ENCODE measurements around the gene RFFL. TPM values are rescaled to one million over a fixed set of nuclear protein-coding genes. Genes with fewer than 3 reads are reported as not detected.

RFFL gene
- total and polyA plus RNA-seq, 2 experiments from 2014 or later = 4.2 to 9.0 TPM

GRCh38 chr17:35019386-35020179 is 43.9 kb downstream of the RFFL start:
- Histone ChIP-seq H2AFZ (no peak overlapping the region), H4K20me1 (ENCODE audit: insufficient read depth) (no peaks in the 10 kb centered on the region), H3K4me1 (ENCODE audit: insufficient read depth) (peaks cover 13% of the 10 kb centered on the region), H3K4me2 (ENCODE audit: unreplicated experiment) (no peak overlapping the region), H3K79me2 (ENCODE audit: insufficient read depth) (no peaks in the 10 kb centered on the region), H3K4me3 (no peak overlapping the region), H3K27ac (no peak overlapping the region), H3K9me3 (ENCODE audit: low read depth) (no peaks in the 10 kb centered on the region), H3K9ac (no peak overlapping the region), H3F3A (ENCODE audit: insufficient read depth) (peaks cover 22% of the 10 kb centered on the region), H3K36me3 (ENCODE audit: low read depth) (no peaks in the 10 kb centered on the region; the same call in 1 of the 2 replicates), H3K9me2 (ENCODE audit: insufficient read depth) (no peaks in the 10 kb centered on the region), H3K27me3 (replicated peaks; ENCODE audit: insufficient read depth) (no peaks in the 10 kb centered on the region)
- WGBS, 2 experiments (ENCODE audit: low coverage in 1 of 2, low lambda C conversion rate in 2 of 2, missing lambda C conversion rate in 2 of 2) = 92 to 93% methylated on average over 6 of the region's 6 CpGs
- in situ Hi-C loops (cut with MboI) = no loop called here
- DNase-seq = no peak
- TF ChIP-seq EZH2 (IDR thresholded peaks at IDR 0.05; ENCODE audit: insufficient read depth, poor library complexity, severe bottlenecking) (no peak), EZH2phosphoT487 (IDR thresholded peaks at IDR 0.05; ENCODE audit: insufficient read depth, low read depth) (no peak)

GRCh38 chr17:35018814-35019213 is 44.7 kb downstream of the RFFL start:
- H3K27me3 ChIP-seq (replicated peaks; ENCODE audit: insufficient read depth) = no peaks in the 10 kb centered on the region
- 97 to 98% methylated on average over 2 of the region's 2 CpGs for WGBS, 2 experiments (ENCODE audit: low coverage in 1 of 2, low lambda C conversion rate in 2 of 2, missing lambda C conversion rate in 2 of 2)
- no peaks in the 10 kb centered on the region for H4K20me1 ChIP-seq (ENCODE audit: insufficient read depth)
- no peak overlapping the region for H2AFZ ChIP-seq
- H3K4me1 ChIP-seq (ENCODE audit: insufficient read depth) = peaks cover 13% of the 10 kb centered on the region
- no peaks in the 10 kb centered on the region for H3K9me3 ChIP-seq (ENCODE audit: low read depth)
- peaks cover 22% of the 10 kb centered on the region for H3F3A ChIP-seq (ENCODE audit: insufficient read depth)
- H3K4me3 ChIP-seq = no peak overlapping the region
- H3K4me2 ChIP-seq (ENCODE audit: unreplicated experiment) = no peak overlapping the region
- H3K79me2 ChIP-seq (ENCODE audit: insufficient read depth) = no peaks in the 10 kb centered on the region
- H3K9ac ChIP-seq = no peak overlapping the region
- no peak overlapping the region for H3K27ac ChIP-seq
- TF ChIP-seq EZH2 (IDR thresholded peaks at IDR 0.05; ENCODE audit: insufficient read depth, poor library complexity, severe bottlenecking) (no peak), EZH2phosphoT487 (IDR thresholded peaks at IDR 0.05; ENCODE audit: insufficient read depth, low read depth) (no peak)
- in situ Hi-C loops (cut with MboI) = no loop called here
- no peaks in the 10 kb centered on the region for H3K9me2 ChIP-seq (ENCODE audit: insufficient read depth)
- no peak for DNase-seq
- no peaks in the 10 kb centered on the region; the same call in 1 of the 2 replicates for H3K36me3 ChIP-seq (ENCODE audit: low read depth)

GRCh38 chr17:35017021-35017420 is 46.5 kb downstream of the RFFL start:
- 96 to 100% methylated on average over 4 of the region's 4 CpGs for WGBS, 2 experiments (ENCODE audit: low coverage in 1 of 2, low lambda C conversion rate in 2 of 2, missing lambda C conversion rate in 2 of 2)
- Histone ChIP-seq H3K27ac (no peak overlapping the region), H3K79me2 (ENCODE audit: insufficient read depth) (no peaks in the 10 kb centered on the region), H3K36me3 (ENCODE audit: low read depth) (no peaks in the 10 kb centered on the region; the same call in 1 of the 2 replicates), H3K9me2 (ENCODE audit: insufficient read depth) (no peaks in the 10 kb centered on the region), H3F3A (ENCODE audit: insufficient read depth) (peaks cover 5% of the 10 kb centered on the region), H2AFZ (no peak overlapping the region), H3K27me3 (replicated peaks; ENCODE audit: insufficient read depth) (no peaks in the 10 kb centered on the region), H3K4me3 (no peak overlapping the region), H4K20me1 (ENCODE audit: insufficient read depth) (no peaks in the 10 kb centered on the region), H3K9ac (no peak overlapping the region), H3K9me3 (ENCODE audit: low read depth) (no peaks in the 10 kb centered on the region), H3K4me2 (ENCODE audit: unreplicated experiment) (no peak overlapping the region), H3K4me1 (ENCODE audit: insufficient read depth) (peaks cover 3% of the 10 kb centered on the region)
- TF ChIP-seq EZH2 (IDR thresholded peaks at IDR 0.05; ENCODE audit: insufficient read depth, poor library complexity, severe bottlenecking) (no peak), EZH2phosphoT487 (IDR thresholded peaks at IDR 0.05; ENCODE audit: insufficient read depth, low read depth) (no peak)
- in situ Hi-C loops (cut with MboI) = no loop called here
- no peak for DNase-seq

GRCh38 chr17:35016369-35016768 is 47.1 kb downstream of the RFFL start:
- H3K4me3 ChIP-seq = no peak overlapping the region
- H3K4me2 ChIP-seq (ENCODE audit: unreplicated experiment) = no peak overlapping the region
- H3K9me3 ChIP-seq (ENCODE audit: low read depth) = no peaks in the 10 kb centered on the region
- no peak overlapping the region for H2AFZ ChIP-seq
- 88 to 92% methylated on average over 4 of the region's 4 CpGs for WGBS, 2 experiments (ENCODE audit: low coverage in 1 of 2, low lambda C conversion rate in 2 of 2, missing lambda C conversion rate in 2 of 2)
- no peaks in the 10 kb centered on the region for H3K27me3 ChIP-seq (replicated peaks; ENCODE audit: insufficient read depth)
- H3K79me2 ChIP-seq (ENCODE audit: insufficient read depth) = no peaks in the 10 kb centered on the region
- in situ Hi-C loops (cut with MboI) = no loop called here
- DNase-seq = no peak
- H3K27ac ChIP-seq = no peak overlapping the region
- no peaks in the 10 kb centered on the region; the same call in 1 of the 2 replicates for H3K36me3 ChIP-seq (ENCODE audit: low read depth)
- H3F3A ChIP-seq (ENCODE audit: insufficient read depth) = no peaks in the 10 kb centered on the region
- no peaks in the 10 kb centered on the region for H4K20me1 ChIP-seq (ENCODE audit: insufficient read depth)
- H3K9ac ChIP-seq = no peak overlapping the region
- TF ChIP-seq EZH2 (IDR thresholded peaks at IDR 0.05; ENCODE audit: insufficient read depth, poor library complexity, severe bottlenecking) = no peak
- TF ChIP-seq EZH2phosphoT487 (IDR thresholded peaks at IDR 0.05; ENCODE audit: insufficient read depth, low read depth) = no peak
- H3K9me2 ChIP-seq (ENCODE audit: insufficient read depth) = no peaks in the 10 kb centered on the region
- no peaks in the 10 kb centered on the region for H3K4me1 ChIP-seq (ENCODE audit: insufficient read depth)
